H9 (cell line): ENCODE measurements around the gene IL1RAPL2. TPM values are rescaled to one million over a fixed set of nuclear protein-coding genes. Genes with fewer than 3 reads are reported as not detected.

ENCODE experiments used
- DNase-seq: peaks from one replicate; pipeline ENCODE4 v3.0.0-alpha.2; 2017
- H2AFZ ChIP-seq: one replicate; pipeline ENCODE4 v1.6.1; 2013; ENCODE audit warnings: mild to moderate bottlenecking, low read length, control low read depth, moderate library complexity
- H2AK5ac ChIP-seq: 2 replicates; pipeline ENCODE4 v1.6.1; 2013; ENCODE audit warnings: low read length, control low read depth, mixed read lengths; ENCODE audit not compliant: insufficient read length
- H2BK120ac ChIP-seq: one replicate; pipeline ENCODE4 v1.6.1; 2013; ENCODE audit warnings: low read depth, mild to moderate bottlenecking, low read length, control low read depth, inconsistent platforms; ENCODE audit not compliant: poor library complexity, severe bottlenecking
- H2BK12ac ChIP-seq: 2 replicates; pipeline ENCODE4 v1.6.1; 2013; ENCODE audit warnings: low read length, control low read depth, mixed read lengths, low read depth; ENCODE audit not compliant: insufficient read length
- H2BK15ac ChIP-seq: 2 replicates; pipeline ENCODE4 v1.6.1; 2013; ENCODE audit warnings: low read depth, low read length, control low read depth
- H2BK20ac ChIP-seq: one replicate; pipeline ENCODE4 v1.6.1; 2013; ENCODE audit warnings: low read depth, mild to moderate bottlenecking, low read length, control low read depth, inconsistent platforms; ENCODE audit not compliant: poor library complexity, severe bottlenecking
- H2BK5ac ChIP-seq: 2 replicates; pipeline ENCODE4 v1.6.1; 2013; ENCODE audit warnings: low read length, control low read depth, mixed read lengths; ENCODE audit not compliant: insufficient read length
- H3K14ac ChIP-seq: 2 replicates; pipeline ENCODE4 v1.6.1; 2013; ENCODE audit warnings: low read length, control low read depth; ENCODE audit not compliant: insufficient read depth
- H3K18ac ChIP-seq: 2 replicates; pipeline ENCODE4 v1.6.1; 2013; ENCODE audit warnings: low read depth, mild to moderate bottlenecking, mixed read lengths, low read length, control low read depth; ENCODE audit not compliant: insufficient read length
- H3K23ac ChIP-seq: 2 replicates; pipeline ENCODE4 v1.6.1; 2013; ENCODE audit warnings: low read length, control low read depth, mixed read lengths, low read depth; ENCODE audit not compliant: insufficient read length
- H3K23me2 ChIP-seq: 2 replicates; pipeline ENCODE4 v1.6.1; 2013; ENCODE audit warnings: low read depth, mild to moderate bottlenecking, mixed read lengths, low read length, control low read depth; ENCODE audit not compliant: insufficient read length, poor library complexity, severe bottlenecking
- H3K27ac ChIP-seq: 2 replicates; pipeline ENCODE4 v1.5.1; 2013; ENCODE audit warnings: low read length, control low read depth, mixed read lengths, low read depth; ENCODE audit not compliant: insufficient read length
- H3K27me3 ChIP-seq: 2 replicates; pipeline ENCODE4 v1.6.1; 2013; ENCODE audit warnings: low read length, control low read depth, inconsistent platforms; ENCODE audit not compliant: insufficient read depth
- H3K4ac ChIP-seq: 2 replicates; pipeline ENCODE4 v1.6.1; 2013; ENCODE audit warnings: low read depth, mild to moderate bottlenecking, control low read depth, inconsistent platforms, low read length, moderate library complexity
- H3K4me1 ChIP-seq: 2 replicates; pipeline ENCODE4 v1.6.1; 2013; ENCODE audit warnings: low read length, control low read depth, inconsistent platforms; ENCODE audit not compliant: insufficient read depth
- H3K4me2 ChIP-seq: 2 replicates; pipeline ENCODE4 v1.6.1; 2013; ENCODE audit warnings: low read length, control low read depth, mixed read lengths; ENCODE audit not compliant: insufficient read length, insufficient read depth
- H3K56ac ChIP-seq: 2 replicates; pipeline ENCODE4 v1.6.1; 2013; ENCODE audit warnings: low read depth, mild to moderate bottlenecking, mixed read lengths, low read length, control low read depth; ENCODE audit not compliant: insufficient read length
- H3K79me1 ChIP-seq: 2 replicates; pipeline ENCODE4 v1.6.1; 2013; ENCODE audit warnings: low read depth, mild to moderate bottlenecking, moderate library complexity, low read length, control low read depth, inconsistent platforms; ENCODE audit not compliant: insufficient read depth, poor library complexity, severe bottlenecking
- H3K79me2 ChIP-seq: 2 replicates; pipeline ENCODE4 v1.6.1; 2013; ENCODE audit warnings: low read length, control low read depth, inconsistent platforms; ENCODE audit not compliant: insufficient read depth
- H3K9ac ChIP-seq: 2 replicates; pipeline ENCODE4 v1.6.1; 2013; ENCODE audit warnings: low read length, control low read depth, mixed read lengths; ENCODE audit not compliant: insufficient read length; ENCODE audit errors: extremely low read depth
- H3K9me3 ChIP-seq: one replicate; pipeline ENCODE4 v1.6.1; 2013; ENCODE audit warnings: low read depth, low read length, inconsistent platforms; ENCODE audit not compliant: control insufficient read depth
- H3T11ph ChIP-seq: one replicate; pipeline ENCODE4 v1.6.1; 2013; ENCODE audit warnings: mild to moderate bottlenecking, low read length, control low read depth, inconsistent platforms
- H4K20me1 ChIP-seq: one replicate; pipeline ENCODE4 v1.6.1; 2013; ENCODE audit not compliant: control insufficient read depth, insufficient read length, insufficient read depth
- H4K5ac ChIP-seq: 2 replicates; pipeline ENCODE4 v1.6.1; 2013; ENCODE audit warnings: low read depth, mild to moderate bottlenecking, mixed read lengths, low read length, control low read depth; ENCODE audit not compliant: insufficient read length
- H4K8ac ChIP-seq: replicated peaks from 2 replicates; pipeline ENCODE4 v1.6.1; 2013; ENCODE audit warnings: low read length, control low read depth, mixed read lengths, low read depth; ENCODE audit not compliant: insufficient read length
- H4K91ac ChIP-seq: 2 replicates; pipeline ENCODE4 v1.6.1; 2013; ENCODE audit warnings: low read depth, mild to moderate bottlenecking, moderate library complexity, mixed read lengths, low read length, control low read depth; ENCODE audit not compliant: insufficient read length
- H3K27ac Mint-ChIP-seq, 3 experiments: 2 replicates in 2 of 3; 3 replicates in 1 of 3; pipeline ENCODE4 v1.8.0; 2020 to 2021; ENCODE audit warnings: mixed read lengths in 3 of 3, mild to moderate bottlenecking in 1 of 3, moderate library complexity in 1 of 3
- H3K27me3 Mint-ChIP-seq: 2 replicates; pipeline ENCODE4 v1.8.0; 2021; ENCODE audit warnings: low read depth, mild to moderate bottlenecking, moderate library complexity, mixed read lengths
- H3K36me3 Mint-ChIP-seq, 3 experiments: 2 replicates in 2 of 3; 3 replicates in 1 of 3; pipeline ENCODE4 v1.8.0; 2020 to 2021; ENCODE audit warnings: low read depth in 3 of 3, mixed read lengths in 3 of 3; ENCODE audit not compliant: insufficient read depth in 1 of 3
- H3K4me1 Mint-ChIP-seq, 2 experiments: 2 replicates each; pipeline ENCODE4 v1.8.0; 2020; ENCODE audit warnings: mixed read lengths in 2 of 2
- H3K4me3 Mint-ChIP-seq, 2 experiments: 2 replicates in 1 of 2; 3 replicates in 1 of 2; pipeline ENCODE4 v1.8.0; 2020 to 2021; ENCODE audit warnings: mild to moderate bottlenecking in 2 of 2, mixed read lengths in 2 of 2, moderate library complexity in 1 of 2
- H3K9me3 Mint-ChIP-seq, 2 experiments: 2 replicates in 1 of 2; 3 replicates in 1 of 2; pipeline ENCODE4 v1.8.0; 2020; ENCODE audit warnings: mild to moderate bottlenecking in 2 of 2, mixed read lengths in 2 of 2, moderate library complexity in 1 of 2
- CTCF ChIP-seq: fragments of 200-600 bp; sonication (generic); conservative IDR thresholded peaks from 3 replicates; pipeline ENCODE4 v1.8.0; 2021; ENCODE audit warnings: antibody characterized with exemption, mild to moderate bottlenecking
- WGBS: extraction: QIAGEN DNeasy Blood & Tissue Kit; methylation state at CpG from one replicate; pipeline ENCODE4 v1.1.7; 2013; ENCODE audit warnings: missing lambda C conversion rate, low lambda C conversion rate, mixed read lengths; ENCODE audit not compliant: insufficient read length; ENCODE audit errors: extremely low coverage; 5-methylcytosine and 5-hydroxymethylcytosine counted together
- total RNA-seq: library from RNA; stranded (reverse); gene quantifications from 2 replicates; pipeline ENCODE4 v1.2.1, GENCODE V29; 2021

Gene IL1RAPL2
- total RNA-seq, 1 experiment from 2014 or later = not detected

DNA sequence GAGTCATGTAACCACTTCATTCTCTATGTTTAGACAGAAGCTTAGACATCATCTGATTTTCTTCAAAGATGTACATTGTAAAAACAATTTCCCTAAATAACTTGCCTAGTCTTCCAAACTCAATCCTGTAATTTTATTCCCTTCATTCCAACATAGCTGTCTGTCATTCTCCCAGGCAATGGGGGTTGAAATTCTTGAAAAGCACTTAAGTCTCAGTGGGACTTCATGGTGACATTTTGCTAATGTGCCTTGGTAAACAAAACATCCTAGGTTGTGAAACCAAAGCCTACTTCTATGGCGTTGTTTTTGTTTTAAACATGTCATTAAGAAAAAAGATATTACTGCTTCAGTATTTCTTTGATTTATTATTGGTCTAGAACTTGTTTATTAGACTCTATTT is 1134.3 kb downstream of the IL1RAPL2 start:
- no peak overlapping the region for H2BK120ac ChIP-seq
- no peak overlapping the region for H2AK5ac ChIP-seq
- TF ChIP-seq CTCF = no peak
- no peaks in the 10 kb centered on the region for H3K23me2 ChIP-seq
- no peak overlapping the region for H4K8ac ChIP-seq
- H3K4me2 ChIP-seq = no peak overlapping the region
- no peaks in the 10 kb centered on the region for H3K9me3 ChIP-seq
- H3K27ac ChIP-seq = no peak overlapping the region
- no peak overlapping the region for H4K5ac ChIP-seq
- H3K27me3 ChIP-seq = no peaks in the 10 kb centered on the region
- no peak overlapping the region for H3K9ac ChIP-seq
- no peak overlapping the region for H2BK15ac ChIP-seq
- no peaks in the 10 kb centered on the region for H3K27me3 Mint-ChIP-seq
- no CpG with 5 or more reads among the region's 1 CpG for WGBS
- H4K91ac ChIP-seq = no peak overlapping the region
- H2AFZ ChIP-seq = no peak overlapping the region
- H3K4me1 Mint-ChIP-seq = peaks cover 11 to 23% of the 10 kb centered on the region in 2 experiments
- no peak overlapping the region for H3T11ph ChIP-seq
- DNase-seq = no peak
- peak overlapping the region in 1 of 3 experiments; percentile 69; a peak in 1 of 7 replicates for H3K27ac Mint-ChIP-seq
- peaks cover 0 to 2% (median 0%) of the 10 kb centered on the region in 3 experiments; a peak in 1 of 7 replicates for H3K36me3 Mint-ChIP-seq
- H3K14ac ChIP-seq = no peak overlapping the region
- H4K20me1 ChIP-seq = no peaks in the 10 kb centered on the region
- H3K9me3 Mint-ChIP-seq = peaks cover 0 to 40% of the 10 kb centered on the region in 2 experiments; a peak in 3 of 5 replicates
- H3K4me3 Mint-ChIP-seq = no peak overlapping the region
- H3K79me2 ChIP-seq = no peaks in the 10 kb centered on the region
- no peaks in the 10 kb centered on the region for H3K79me1 ChIP-seq
- no peak overlapping the region for H3K4ac ChIP-seq
- H3K18ac ChIP-seq = no peak overlapping the region
- H2BK20ac ChIP-seq = no peak overlapping the region
- no peak overlapping the region for H2BK12ac ChIP-seq
- H3K56ac ChIP-seq = no peak overlapping the region
- no peak overlapping the region for H2BK5ac ChIP-seq
- H3K23ac ChIP-seq = no peak overlapping the region
- no peaks in the 10 kb centered on the region; the same call in 1 of the 2 replicates for H3K4me1 ChIP-seq
